Calu3 (cell line): Measurements from ENCODE around the gene MLLT1. TPM values are rescaled to one million over a fixed set of nuclear protein-coding genes. Genes with fewer than 3 reads are reported as not detected.

Source experiments
- BruUV-seq: library from RNA; stranded (reverse); fragments of 400-500 nt; replicated peaks from 2 replicates; lab custom pipeline; 2021; lab: Mats Ljungman, UMichigan
- CTCF ChIA-PET: fragments of 300-600 bp; sonication (Branson Sonifier 250); formaldehyde crosslinking; loops from one replicate; lab custom pipeline; 2022; ENCODE audit warnings: antibody characterized with exemption; lab: Charles Lee
- DNase-seq: peaks from one replicate; pipeline ENCODE4 v3.0.0; 2022
- H3K27ac Mint-ChIP-seq: one replicate; pipeline ENCODE4 v1.8.0; 2022; ENCODE audit warnings: mixed read lengths; ENCODE audit not compliant: unreplicated experiment
- H3K27me3 Mint-ChIP-seq: one replicate; pipeline ENCODE4 v1.8.0; 2022; ENCODE audit warnings: mixed read lengths; ENCODE audit not compliant: unreplicated experiment
- H3K36me3 Mint-ChIP-seq: one replicate; pipeline ENCODE4 v1.8.0; 2022; ENCODE audit warnings: mild to moderate bottlenecking, moderate library complexity, mixed read lengths; ENCODE audit not compliant: insufficient read depth, unreplicated experiment
- H3K4me1 Mint-ChIP-seq: one replicate; pipeline ENCODE4 v1.8.0; 2022; ENCODE audit warnings: mild to moderate bottlenecking, low read depth, mixed read lengths; ENCODE audit not compliant: unreplicated experiment
- H3K4me3 Mint-ChIP-seq: one replicate; pipeline ENCODE4 v1.8.0; 2022; ENCODE audit warnings: mild to moderate bottlenecking, low read depth, moderate library complexity, mixed read lengths; ENCODE audit not compliant: unreplicated experiment
- H3K9me3 Mint-ChIP-seq: one replicate; pipeline ENCODE4 v1.8.0; 2022; ENCODE audit warnings: low read depth, mixed read lengths; ENCODE audit not compliant: unreplicated experiment
- CTCF ChIP-seq: fragments of 200-600 bp; IDR thresholded peaks from one replicate; pipeline ENCODE4 v1.8.0; 2022; ENCODE audit warnings: antibody characterized with exemption; ENCODE audit not compliant: unreplicated experiment
- intact Hi-C: fragments of 100-400 bp; cut with micrococcal nuclease; formaldehyde crosslinking; loops from one replicate; pipeline ENCODE4 v1.10.0; 2022; ENCODE audit not compliant: unreplicated experiment
- total RNA-seq: library from RNA; stranded (reverse); gene quantifications from 2 replicates; pipeline ENCODE4 v1.2.3, GENCODE V29; 2022

The MLLT1 gene
- total RNA-seq, 1 experiment from 2014 or later = 49.8 TPM

- no peaks in the 10 kb centered on the region for H3K4me1 Mint-ChIP-seq
- no peak overlapping the region for H3K27ac Mint-ChIP-seq
- intact Hi-C loops = loop anchor here (10.0 kb wide), 1 partner anchor 83 kb away; no protein-coding TSS in a partner anchor
- no peaks in the 10 kb centered on the region for H3K9me3 Mint-ChIP-seq
- peaks cover 8% of the 10 kb centered on the region for H3K36me3 Mint-ChIP-seq
- H3K27me3 Mint-ChIP-seq = no peaks in the 10 kb centered on the region
- CTCF ChIA-PET = no interaction called here
- TF ChIP-seq CTCF = no peak
- no peak for DNase-seq
- BruUV-seq = no TSS peak
- no peak overlapping the region for H3K4me3 Mint-ChIP-seq
Observed at GRCh38 chr19:6211632-6212402, 68.0 kb downstream of the MLLT1 start.

GRCh38 chr19:6210721-6211600 lies 68.8 kb downstream of the MLLT1 start:
- no peak for TF ChIP-seq CTCF
- Mint-ChIP-seq H3K4me1 (no peaks in the 10 kb centered on the region), H3K36me3 (peaks cover 8% of the 10 kb centered on the region), H3K27me3 (no peaks in the 10 kb centered on the region), H3K27ac (no peak overlapping the region), H3K9me3 (no peaks in the 10 kb centered on the region), H3K4me3 (no peak overlapping the region)
- DNase-seq = no peak
- CTCF ChIA-PET = no interaction called here
- intact Hi-C loops = loop anchor here (10.0 kb wide), 1 partner anchor 84 kb away; no protein-coding TSS in a partner anchor
- TSS peak; percentile 82 for BruUV-seq

- no peaks in the 10 kb centered on the region for H3K27me3 Mint-ChIP-seq
- TF ChIP-seq CTCF = no peak
Observed at GRCh38 chr19:6210091-6210490, 69.7 kb downstream of the MLLT1 start.

GRCh38 chr19:6209680-6210079 lies 70.1 kb downstream of the MLLT1 start:
- H3K27me3 Mint-ChIP-seq = no peaks in the 10 kb centered on the region
- H3K4me1 Mint-ChIP-seq = no peaks in the 10 kb centered on the region
- no peaks in the 10 kb centered on the region for H3K9me3 Mint-ChIP-seq
- no peak overlapping the region for H3K4me3 Mint-ChIP-seq
- BruUV-seq = no TSS peak
- no peak for DNase-seq
- H3K27ac Mint-ChIP-seq = no peak overlapping the region
- intact Hi-C loops = loop anchor here (10.0 kb wide), 1 partner anchor 85 kb away; no protein-coding TSS in a partner anchor
- no peak for TF ChIP-seq CTCF
- CTCF ChIA-PET = no interaction called here
- H3K36me3 Mint-ChIP-seq = peaks cover 8% of the 10 kb centered on the region

More at GRCh38 chr19:6210091-6210490, 69.7 kb downstream of the MLLT1 start:
- no peaks in the 10 kb centered on the region for H3K4me1 Mint-ChIP-seq
- H3K9me3 Mint-ChIP-seq = no peaks in the 10 kb centered on the region
- H3K27ac Mint-ChIP-seq = no peak overlapping the region
- CTCF ChIA-PET = no interaction called here
- H3K36me3 Mint-ChIP-seq = peaks cover 8% of the 10 kb centered on the region
- H3K4me3 Mint-ChIP-seq = no peak overlapping the region
- BruUV-seq = no TSS peak
- DNase-seq = no peak
- intact Hi-C loops = loop anchor here (10.0 kb wide), 1 partner anchor 85 kb away; no protein-coding TSS in a partner anchor
